GM23338 (cell line): ENCODE measurements around the gene CDK13. TPM values are rescaled to one million over a fixed set of nuclear protein-coding genes. Genes with fewer than 3 reads are reported as not detected.
"Not testable (repeated sequence)": the region's sequence is repeated elsewhere in the genome, so short reads cannot be mapped to it uniquely, and the experiment has no call there.

ENCODE experiments used
- ATAC-seq: fragments of 200-7000 bp; cut with Tn5 transposase; 3 replicates; pipeline ENCODE4 v1.9.1; 2020
- DNase-seq: peaks from one replicate; pipeline ENCODE4 v3.0.0-alpha.2; 2015; ENCODE audit warnings: low spot score
- H2AFZ ChIP-seq: fragments of 200-600 bp; sonication (generic); 2 replicates; pipeline ENCODE4 v1.8.0; 2016; ENCODE audit warnings: antibody characterized with exemption, mild to moderate bottlenecking, moderate library complexity
- H3F3A ChIP-seq: fragments of 200-600 bp; sonication (generic); replicated peaks from 2 replicates; pipeline ENCODE4 v1.8.0; 2017; ENCODE audit warnings: antibody characterized with exemption, mixed run types, low read depth
- H3K27ac ChIP-seq: fragments of 200-600 bp; sonication (generic); 2 replicates; pipeline ENCODE4 v1.6.1; 2016; ENCODE audit warnings: low read depth
- H3K27me3 ChIP-seq: fragments of 200-600 bp; sonication (generic); 2 replicates; pipeline ENCODE4 v1.8.0; 2016; ENCODE audit warnings: mild to moderate bottlenecking, mixed run types, moderate library complexity; ENCODE audit not compliant: insufficient read depth
- H3K36me3 ChIP-seq: fragments of 200-600 bp; sonication (generic); 2 replicates; pipeline ENCODE4 v1.8.0; 2016; ENCODE audit warnings: mild to moderate bottlenecking; ENCODE audit not compliant: insufficient read depth
- H3K4me1 ChIP-seq: fragments of 200-600 bp; sonication (generic); 2 replicates; pipeline ENCODE4 v1.8.0; 2016; ENCODE audit warnings: mild to moderate bottlenecking, moderate library complexity; ENCODE audit not compliant: insufficient read depth
- H3K4me2 ChIP-seq: fragments of 200-600 bp; sonication (generic); 2 replicates; pipeline ENCODE4 v1.7.1; 2017; ENCODE audit warnings: mixed run types
- H3K4me3 ChIP-seq: fragments of 200-600 bp; sonication (generic); 2 replicates; pipeline ENCODE4 v1.6.1; 2016; ENCODE audit warnings: mixed run types
- H3K79me2 ChIP-seq: fragments of 200-600 bp; sonication (generic); replicated peaks from 2 replicates; pipeline ENCODE4 v1.8.0; 2017; ENCODE audit warnings: mild to moderate bottlenecking; ENCODE audit not compliant: insufficient read depth
- H3K9me2 ChIP-seq: fragments of 200-600 bp; sonication (generic); 2 replicates; pipeline ENCODE4 v1.8.0; 2017; ENCODE audit not compliant: insufficient read depth
- H4K20me1 ChIP-seq: fragments of 200-600 bp; sonication (generic); replicated peaks from 2 replicates; pipeline ENCODE4 v1.8.0; 2017; ENCODE audit warnings: mild to moderate bottlenecking; ENCODE audit not compliant: insufficient read depth
- H3K27ac Mint-ChIP-seq: 2 replicates; pipeline ENCODE4 v1.8.0; 2020; ENCODE audit warnings: inconsistent platforms, mild to moderate bottlenecking, moderate library complexity, mixed read lengths
- H3K27me3 Mint-ChIP-seq: 3 replicates; pipeline ENCODE4 v1.8.0; 2022; ENCODE audit warnings: low read depth, mild to moderate bottlenecking, moderate library complexity, mixed read lengths, inconsistent platforms; ENCODE audit not compliant: insufficient read depth, poor library complexity
- H3K36me3 Mint-ChIP-seq: 3 replicates; pipeline ENCODE4 v1.8.0; 2021; ENCODE audit warnings: low read depth, mild to moderate bottlenecking, inconsistent platforms, moderate library complexity, mixed read lengths
- H3K4me1 Mint-ChIP-seq: 3 replicates; pipeline ENCODE4 v1.8.0; 2020; ENCODE audit warnings: mild to moderate bottlenecking, inconsistent platforms, mixed read lengths
- H3K4me3 Mint-ChIP-seq: 3 replicates; pipeline ENCODE4 v1.8.0; 2021; ENCODE audit warnings: moderate library complexity, mild to moderate bottlenecking, inconsistent platforms, mixed read lengths
- H3K9me3 Mint-ChIP-seq: 3 replicates; pipeline ENCODE4 v1.8.0; 2020; ENCODE audit warnings: moderate library complexity, mild to moderate bottlenecking, inconsistent platforms, mixed read lengths
- EZH2phosphoT487 ChIP-seq: fragments of 200-600 bp; sonication (generic); IDR thresholded peaks from one replicate; pipeline ENCODE4 v1.8.1; 2018; ENCODE audit warnings: antibody characterized with exemption; ENCODE audit not compliant: unreplicated experiment
- ZNF114 ChIP-seq: fragments of 250-450 bp; sonication (Bioruptor Pico); IDR thresholded peaks from 2 replicates; pipeline ENCODE4 v1.5.0; 2020; ENCODE audit warnings: mild to moderate bottlenecking, moderate library complexity
- ZNF331 ChIP-seq: fragments of 250-450 bp; sonication (Bioruptor Pico); IDR thresholded peaks from 2 replicates; pipeline ENCODE4 v1.5.0; 2020; ENCODE audit warnings: low read depth, mild to moderate bottlenecking, moderate library complexity
- polyA plus RNA-seq: library from polyadenylated mRNA; unstranded; fragments of >200 nt; fragmentation: Nextera tagmentation; extraction: Ambion mirVana; gene quantifications from 2 replicates; pipeline ENCODE4 v1.2.1, GENCODE V29; 2016
- total RNA-seq: library from RNA; depleted of rRNA; stranded (reverse); fragments of >200 nt; shearing (Covaris generic); gene quantifications from 2 replicates; pipeline ENCODE4 v1.2.3, GENCODE V29; 2014
- TF ChIP-seq, protein P1 (sequence below): IDR thresholded peaks from one replicate; pipeline ENCODE4 v1.6.1; 2018; ENCODE audit warnings: antibody characterized with exemption; ENCODE audit not compliant: unreplicated experiment
- TF ChIP-seq, protein P2 (sequence below), 2 experiments: fragments of 200-600 bp in 1 of 2; sonication (generic) in 1 of 2; conservative IDR thresholded peaks; 2 replicates each; pipeline versions ENCODE4 v1.5.1 to v1.6.1; 2016 to 2017; ENCODE audit warnings: antibody characterized with exemption in 2 of 2, low read depth in 2 of 2, mild to moderate bottlenecking in 2 of 2, moderate library complexity in 1 of 2
- TF ChIP-seq, protein P3 (sequence below): IDR thresholded peaks from 2 replicates; pipeline ENCODE4 v1.6.1; 2016; ENCODE audit warnings: antibody characterized with exemption

Gene CDK13
- total and polyA plus RNA-seq, 2 experiments from 2014 or later, result 39.4 to 80.2 TPM

DNA sequence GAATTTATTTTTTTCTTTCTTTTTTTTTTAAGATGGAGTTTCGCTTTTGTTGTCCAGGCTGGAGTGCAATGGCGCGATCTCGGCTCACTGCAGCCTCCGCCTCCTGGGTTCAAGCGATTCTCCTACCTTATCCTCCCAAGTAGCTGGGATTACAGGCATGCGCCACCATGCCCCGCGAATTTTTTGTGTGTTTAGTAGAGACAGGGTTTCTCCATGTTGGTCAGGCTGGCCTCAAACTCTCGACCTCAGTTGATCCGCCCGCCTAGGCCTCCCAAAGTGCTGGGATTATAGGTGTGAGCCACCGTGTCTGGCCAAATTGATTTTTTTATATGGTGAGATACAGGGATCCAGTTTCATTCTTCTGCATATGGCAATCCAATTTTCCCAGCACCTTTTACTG is 189.8 kb downstream of the CDK13 start:
- H3K4me3 Mint-ChIP-seq, H3K36me3 ChIP-seq, H3K27ac Mint-ChIP-seq, H3K4me3 ChIP-seq, H4K20me1 ChIP-seq, DNase-seq, H3K27ac ChIP-seq, H3K79me2 ChIP-seq, H3K4me1 ChIP-seq, H3K4me1 Mint-ChIP-seq, H2AFZ ChIP-seq, ATAC-seq, H3K9me3 Mint-ChIP-seq, H3K36me3 Mint-ChIP-seq, H3K4me2 ChIP-seq, H3F3A ChIP-seq, H3K9me2 ChIP-seq: not testable (repeated sequence)
- H3K27me3 ChIP-seq, result peaks cover 17% of the 10 kb centered on the region
- peaks cover 11% of the 10 kb centered on the region for H3K27me3 Mint-ChIP-seq

DNA sequence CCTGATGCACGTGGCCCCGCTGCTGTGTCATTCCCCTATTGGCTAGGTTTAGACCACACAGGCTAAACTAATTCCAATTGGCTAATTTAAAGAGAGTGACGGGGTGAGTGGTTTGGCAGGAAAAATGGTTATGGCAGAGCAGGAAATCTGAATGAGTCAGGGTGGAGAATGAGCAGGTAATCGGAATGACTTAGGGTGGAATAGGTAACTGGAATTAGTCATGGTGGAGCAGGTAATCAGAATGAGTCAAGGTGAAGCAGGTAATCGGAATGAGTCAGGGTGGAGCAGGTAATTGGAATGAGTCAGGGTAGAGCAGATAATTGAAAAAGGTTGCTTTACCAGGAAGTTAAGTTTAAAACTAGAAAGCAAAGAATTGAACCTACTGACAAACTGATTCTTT is 191.9 kb downstream of the CDK13 start:
- not testable (repeated sequence) for H3K4me3 Mint-ChIP-seq, H3K79me2 ChIP-seq, H3K27me3 Mint-ChIP-seq, H3K4me3 ChIP-seq, H3K27ac ChIP-seq, H3K27ac Mint-ChIP-seq, H3K9me2 ChIP-seq, H3K4me2 ChIP-seq, H4K20me1 ChIP-seq, H2AFZ ChIP-seq, H3K4me1 ChIP-seq, H3K27me3 ChIP-seq, ATAC-seq, H3K4me1 Mint-ChIP-seq, DNase-seq, H3F3A ChIP-seq
- peaks cover 12% of the 10 kb centered on the region for H3K36me3 ChIP-seq
- peaks cover 14% of the 10 kb centered on the region for H3K9me3 Mint-ChIP-seq
- H3K36me3 Mint-ChIP-seq, result peaks cover 20% of the 10 kb centered on the region

DNA sequence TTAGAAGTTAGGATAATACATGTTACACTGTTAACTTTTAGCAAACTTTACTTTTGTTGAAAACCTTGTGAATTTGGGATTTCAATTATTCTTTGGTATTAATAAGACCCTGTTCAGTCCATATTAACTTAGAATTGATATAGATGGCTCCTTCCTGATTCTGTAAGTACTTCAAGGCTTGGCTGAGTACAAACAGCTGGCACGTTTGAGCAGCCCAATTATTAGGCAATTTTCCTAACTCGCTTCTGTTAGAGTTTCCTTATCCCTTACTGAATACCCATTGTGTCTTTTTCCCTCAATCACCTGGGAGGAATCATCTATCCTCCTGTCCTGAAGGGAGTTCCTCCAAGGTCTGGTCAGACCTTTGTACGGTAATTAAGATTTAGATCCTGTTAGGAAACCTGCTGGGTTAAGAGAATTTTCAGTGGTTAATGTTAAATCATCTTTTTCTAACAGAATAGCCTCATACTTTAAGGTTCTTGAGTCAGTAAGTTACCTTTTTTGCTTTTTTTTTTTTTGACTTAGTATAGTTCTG is 195.6 kb downstream of the CDK13 start:
- peaks cover 17% of the 10 kb centered on the region for H3K36me3 ChIP-seq
- H3K9me2 ChIP-seq, H3K4me2 ChIP-seq, H3K27me3 ChIP-seq, H4K20me1 ChIP-seq, ATAC-seq, H3K4me3 ChIP-seq, DNase-seq, H3K27ac ChIP-seq, H3K27ac Mint-ChIP-seq, H3F3A ChIP-seq, H3K27me3 Mint-ChIP-seq, H3K79me2 ChIP-seq, H2AFZ ChIP-seq, H3K4me3 Mint-ChIP-seq: not testable (repeated sequence)
- Mint-ChIP-seq H3K4me1 (peaks cover 17% of the 10 kb centered on the region), H3K36me3 (peaks cover 34% of the 10 kb centered on the region), H3K9me3 (peaks cover 33% of the 10 kb centered on the region)
- H3K4me1 ChIP-seq, result peaks cover 15% of the 10 kb centered on the region

DNA sequence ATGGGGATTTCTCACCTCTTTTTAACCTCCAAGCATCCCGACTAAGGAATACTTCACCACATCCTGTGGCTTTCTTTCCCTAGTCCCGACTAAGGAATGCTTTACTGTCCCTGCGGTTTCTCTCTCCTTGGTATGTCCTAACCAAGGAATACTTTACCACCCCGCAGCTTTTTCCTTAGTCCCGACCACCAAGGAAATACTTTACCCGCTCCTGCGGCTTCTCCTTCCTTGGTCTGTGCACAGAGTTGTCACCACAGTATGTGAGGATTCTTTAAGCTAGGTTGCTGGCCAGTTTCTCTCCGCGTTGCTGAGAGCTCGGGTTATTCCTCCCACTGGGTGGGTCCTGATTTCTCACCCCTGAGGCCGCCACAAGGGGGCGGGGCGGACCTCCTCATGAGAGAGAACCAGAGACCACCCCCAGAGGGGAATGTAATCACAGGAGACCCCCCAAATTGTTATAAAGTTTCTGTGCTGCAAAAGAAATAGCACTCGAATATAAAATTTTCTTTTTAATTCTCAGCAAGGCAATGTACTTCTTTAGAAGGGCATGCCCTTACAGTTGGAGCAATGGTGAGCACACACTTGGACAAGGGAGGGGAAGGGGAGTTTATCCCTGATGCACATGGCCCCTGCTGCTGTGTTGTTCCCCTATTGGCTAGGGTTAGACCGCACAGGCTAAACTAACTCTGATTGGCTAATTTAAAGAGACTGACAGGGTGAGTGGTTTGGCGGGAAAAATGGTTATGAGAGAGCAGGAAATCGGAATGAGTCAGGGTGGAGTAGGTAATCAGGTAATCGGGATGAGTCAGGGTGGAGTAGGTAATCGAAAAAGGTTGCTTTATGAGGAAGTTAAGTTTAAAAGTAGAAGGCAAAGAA is 197.6 kb downstream of the CDK13 start:
- Histone ChIP-seq H4K20me1 (no peaks in the 10 kb centered on the region), H3K4me3 (no peak overlapping the region), H3K27me3 (no peaks in the 10 kb centered on the region), H3K79me2 (no peaks in the 10 kb centered on the region; the same call in 1 of the 2 replicates), H3K9me2 (no peaks in the 10 kb centered on the region; the same call in 1 of the 2 replicates), H3K36me3 (peaks cover 17% of the 10 kb centered on the region), H3F3A (no peaks in the 10 kb centered on the region), H3K27ac (no peak overlapping the region), H3K4me1 (peaks cover 15% of the 10 kb centered on the region), H3K4me2 (no peak overlapping the region), H2AFZ (no peak overlapping the region)
- Mint-ChIP-seq H3K36me3 (peaks cover 31% of the 10 kb centered on the region), H3K4me1 (peaks cover 17% of the 10 kb centered on the region), H3K27me3 (peaks cover 10% of the 10 kb centered on the region), H3K27ac (no peak overlapping the region), H3K9me3 (peaks cover 33% of the 10 kb centered on the region), H3K4me3 (no peak overlapping the region; the same call in 2 of the 3 replicates)
- peak; percentile 49 for DNase-seq
- no peak for ATAC-seq
- TF ChIP-seq ZNF114 (no peak), ZNF331 (CRISPR knock-in tag) (no peak), EZH2phosphoT487 (no peak)
- TF ChIP-seq, protein P1, sequence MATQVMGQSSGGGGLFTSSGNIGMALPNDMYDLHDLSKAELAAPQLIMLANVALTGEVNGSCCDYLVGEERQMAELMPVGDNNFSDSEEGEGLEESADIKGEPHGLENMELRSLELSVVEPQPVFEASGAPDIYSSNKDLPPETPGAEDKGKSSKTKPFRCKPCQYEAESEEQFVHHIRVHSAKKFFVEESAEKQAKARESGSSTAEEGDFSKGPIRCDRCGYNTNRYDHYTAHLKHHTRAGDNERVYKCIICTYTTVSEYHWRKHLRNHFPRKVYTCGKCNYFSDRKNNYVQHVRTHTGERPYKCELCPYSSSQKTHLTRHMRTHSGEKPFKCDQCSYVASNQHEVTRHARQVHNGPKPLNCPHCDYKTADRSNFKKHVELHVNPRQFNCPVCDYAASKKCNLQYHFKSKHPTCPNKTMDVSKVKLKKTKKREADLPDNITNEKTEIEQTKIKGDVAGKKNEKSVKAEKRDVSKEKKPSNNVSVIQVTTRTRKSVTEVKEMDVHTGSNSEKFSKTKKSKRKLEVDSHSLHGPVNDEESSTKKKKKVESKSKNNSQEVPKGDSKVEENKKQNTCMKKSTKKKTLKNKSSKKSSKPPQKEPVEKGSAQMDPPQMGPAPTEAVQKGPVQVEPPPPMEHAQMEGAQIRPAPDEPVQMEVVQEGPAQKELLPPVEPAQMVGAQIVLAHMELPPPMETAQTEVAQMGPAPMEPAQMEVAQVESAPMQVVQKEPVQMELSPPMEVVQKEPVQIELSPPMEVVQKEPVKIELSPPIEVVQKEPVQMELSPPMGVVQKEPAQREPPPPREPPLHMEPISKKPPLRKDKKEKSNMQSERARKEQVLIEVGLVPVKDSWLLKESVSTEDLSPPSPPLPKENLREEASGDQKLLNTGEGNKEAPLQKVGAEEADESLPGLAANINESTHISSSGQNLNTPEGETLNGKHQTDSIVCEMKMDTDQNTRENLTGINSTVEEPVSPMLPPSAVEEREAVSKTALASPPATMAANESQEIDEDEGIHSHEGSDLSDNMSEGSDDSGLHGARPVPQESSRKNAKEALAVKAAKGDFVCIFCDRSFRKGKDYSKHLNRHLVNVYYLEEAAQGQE, result no peak
- TF ChIP-seq, protein P2, sequence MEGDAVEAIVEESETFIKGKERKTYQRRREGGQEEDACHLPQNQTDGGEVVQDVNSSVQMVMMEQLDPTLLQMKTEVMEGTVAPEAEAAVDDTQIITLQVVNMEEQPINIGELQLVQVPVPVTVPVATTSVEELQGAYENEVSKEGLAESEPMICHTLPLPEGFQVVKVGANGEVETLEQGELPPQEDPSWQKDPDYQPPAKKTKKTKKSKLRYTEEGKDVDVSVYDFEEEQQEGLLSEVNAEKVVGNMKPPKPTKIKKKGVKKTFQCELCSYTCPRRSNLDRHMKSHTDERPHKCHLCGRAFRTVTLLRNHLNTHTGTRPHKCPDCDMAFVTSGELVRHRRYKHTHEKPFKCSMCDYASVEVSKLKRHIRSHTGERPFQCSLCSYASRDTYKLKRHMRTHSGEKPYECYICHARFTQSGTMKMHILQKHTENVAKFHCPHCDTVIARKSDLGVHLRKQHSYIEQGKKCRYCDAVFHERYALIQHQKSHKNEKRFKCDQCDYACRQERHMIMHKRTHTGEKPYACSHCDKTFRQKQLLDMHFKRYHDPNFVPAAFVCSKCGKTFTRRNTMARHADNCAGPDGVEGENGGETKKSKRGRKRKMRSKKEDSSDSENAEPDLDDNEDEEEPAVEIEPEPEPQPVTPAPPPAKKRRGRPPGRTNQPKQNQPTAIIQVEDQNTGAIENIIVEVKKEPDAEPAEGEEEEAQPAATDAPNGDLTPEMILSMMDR (conservative IDR thresholded peaks at IDR 0.05; ENCODE audit: low read depth in 2 of 2), result peak; percentile 49 to 56
- TF ChIP-seq, protein P3, sequence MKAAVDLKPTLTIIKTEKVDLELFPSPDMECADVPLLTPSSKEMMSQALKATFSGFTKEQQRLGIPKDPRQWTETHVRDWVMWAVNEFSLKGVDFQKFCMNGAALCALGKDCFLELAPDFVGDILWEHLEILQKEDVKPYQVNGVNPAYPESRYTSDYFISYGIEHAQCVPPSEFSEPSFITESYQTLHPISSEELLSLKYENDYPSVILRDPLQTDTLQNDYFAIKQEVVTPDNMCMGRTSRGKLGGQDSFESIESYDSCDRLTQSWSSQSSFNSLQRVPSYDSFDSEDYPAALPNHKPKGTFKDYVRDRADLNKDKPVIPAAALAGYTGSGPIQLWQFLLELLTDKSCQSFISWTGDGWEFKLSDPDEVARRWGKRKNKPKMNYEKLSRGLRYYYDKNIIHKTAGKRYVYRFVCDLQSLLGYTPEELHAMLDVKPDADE, result no peak
